Heart left ventricle (tissue), 16 donors: Measurements from ENCODE around the gene APC2. TPM values are rescaled to one million over a fixed set of nuclear protein-coding genes. Genes with fewer than 3 reads are reported as not detected.
A peak's percentile ranks its signal among the peaks of the same experiment; 100 is the strongest.

Experiments
- ATAC-seq, 4 donors: fragments of 200-7000 bp; cut with Tn5 transposase; one replicate each; pipeline ENCODE4 v1.9.1; 2020 to 2022; ENCODE audit warnings: moderate library complexity in 4 of 4, mild to moderate bottlenecking in 3 of 4, moderate number of reproducible peaks in 1 of 4
- DNase-seq, 5 donors: peaks; one replicate each; pipeline ENCODE4 v3.0.0-alpha.2; 2020
- H3K27ac ChIP-seq, 12 donors: fragments of 200-600 bp; sonication (generic) in 4 of 12; one replicate each; pipeline versions ENCODE4 v1.5.0 to v1.8.0; 2016 to 2022; ENCODE audit warnings: mild to moderate bottlenecking in 2 of 12
- H3K27me3 ChIP-seq, 9 donors: fragments of 200-600 bp; sonication (generic) in 2 of 9; one replicate each; pipeline versions ENCODE4 v1.5.1 to v1.8.0; 2016 to 2022; ENCODE audit warnings: mild to moderate bottlenecking in 3 of 9
- H3K36me3 ChIP-seq, 9 donors: fragments of 200-600 bp; sonication (generic) in 2 of 9; one replicate each; pipeline versions ENCODE4 v1.5.0 to v1.8.0; 2018 to 2022; ENCODE audit warnings: mild to moderate bottlenecking in 2 of 9
- H3K4me1 ChIP-seq, 12 donors: fragments of 200-600 bp; sonication (generic) in 4 of 12; one replicate each; pipeline versions ENCODE4 v1.5.0 to v1.8.0; 2016 to 2022; ENCODE audit warnings: mild to moderate bottlenecking in 3 of 12
- H3K4me3 ChIP-seq, 12 donors: fragments of 200-600 bp; sonication (generic) in 4 of 12; one replicate each; pipeline versions ENCODE4 v1.5.0 to v1.8.0; 2017 to 2022; ENCODE audit warnings: mild to moderate bottlenecking in 9 of 12, moderate library complexity in 4 of 12
- H3K9me3 ChIP-seq, 12 donors: fragments of 200-600 bp; sonication (generic) in 4 of 12; one replicate each; pipeline versions ENCODE4 v1.5.0 to v1.8.0; 2016 to 2022; ENCODE audit warnings: mild to moderate bottlenecking in 1 of 12
- CTCF ChIP-seq, 12 donors: fragments of 200-600 bp; sonication (generic) in 4 of 12; IDR thresholded peaks; one replicate each; pipeline versions ENCODE4 v1.5.0 to v1.8.0; 2018 to 2022; ENCODE audit warnings: antibody characterized with exemption in 12 of 12, mild to moderate bottlenecking in 5 of 12
- POLR2A ChIP-seq, 2 donors: fragments of 450-650 bp; IDR thresholded peaks; one replicate each; pipeline ENCODE4 v1.6.1; 2017; ENCODE audit warnings: antibody characterized with exemption in 2 of 2, mild to moderate bottlenecking in 2 of 2, moderate library complexity in 2 of 2
- WGBS, 4 donors: extraction: QIAGEN DNeasy Blood & Tissue Kit in 2 of 4; methylation state at CpG; one replicate each; pipeline versions ENCODE4 v1.1.5 to v1.1.7; 2013 to 2018; 5-methylcytosine and 5-hydroxymethylcytosine counted together
- intact Hi-C, 10 donors: fragments of 100-400 bp; cut with DNase I; formaldehyde crosslinking; loops; one replicate each; pipeline versions ENCODE4 v1.11.1 to v1.14.2; 2022
- polyA plus RNA-seq, 2 donors: library from polyadenylated mRNA; stranded (reverse); fragments of 200-250 nt; gene quantifications; one replicate each; pipeline ENCODE4 v1.2.3, GENCODE V29; 2013
- total RNA-seq, 9 donors: library from RNA; depleted of rRNA in 2 of 9; stranded (reverse); fragments of >200 nt in 2 of 9; fragmentation: NEBNext Ultra II Directional in 3 of 9; extraction: Animal tissue kit (Norgen Biotek cat#: 25700) in 3 of 9; gene quantifications; one replicate each; pipeline versions ENCODE4 v1.1.0 to v1.2.4, GENCODE V29; 2016 to 2023
- donor health status: ischemic (EF 13 %, LVEDD 7.1; RV severe dilation, severe dysfunction).
- donor health status: healthy with polysubstance abuse.
- donor health status: DM: no; HTN: yes; CAD: no.
- donor health status: DM: no; HTN: no; CAD: no.
- donor health status: ischemic (EF 25% LVEDD 6.9; RV normal size, moderate dysfunction).
- donor health status: ischemic (EF 25% LVEDD 5.7; RV mildly dilated, moderate dysfunction).
- donor health status: healthy.
- donor health status: DM: yes; HTN: yes; CAD: no.
- donor health status: ischemic (EF 35%, LVEDD 5.7; RV mildly dilated, moderate dysfunction).
- donor health status: nonischemic (EF 11% LVEDD 7.7; RV severe dilation, severe dysfunction).
- donor health status: DM: yes; HTN: yes; CAD: no.
- donor health status: PGD.
- donor health status: ischemic (EF 29% LVEDD 5.4; RV normal size, mild dysfunction).
- donor health status: nonischemic (EF 23%, LVEDD 6.1; RV moderate dilation, normal function).

The APC2 gene
- total and polyA plus RNA-seq, 11 donors = 0.04 to 0.72 (median 0.11) TPM; not detected in 1

- intact Hi-C loops = no loop called here
- peaks cover 0 to 32% (median 12%) of the 10 kb centered on the region in 9 donors for H3K27me3 ChIP-seq
- H3K4me3 ChIP-seq = no peak overlapping the region
- H3K9me3 ChIP-seq = no peaks in the 10 kb centered on the region
- TF ChIP-seq CTCF (IDR thresholded peaks at IDR 0.05) (no peak), POLR2A (IDR thresholded peaks at IDR 0.05) (no peak)
- H3K4me1 ChIP-seq = peaks cover 0 to 14% (median 9%) of the 10 kb centered on the region in 12 donors
- ATAC-seq = no peak
- no peak overlapping the region for H3K27ac ChIP-seq
- peaks cover 0 to 8% (median 0%) of the 10 kb centered on the region in 9 donors for H3K36me3 ChIP-seq
- WGBS, 4 donors = 77 to 83% (median 79%) methylated on average over 9 of the region's 9 CpGs
- DNase-seq = no peak
These were observed 51.3 kb downstream of the APC2 start for GRCh38 chr19:1501200-1501595.

- intact Hi-C loops = no loop called here
- Histone ChIP-seq H3K36me3 (peaks cover 0 to 8% (median 0%) of the 10 kb centered on the region in 9 donors), H3K9me3 (no peaks in the 10 kb centered on the region), H3K4me1 (peaks cover 0 to 23% (median 14%) of the 10 kb centered on the region in 12 donors), H3K4me3 (peak overlapping the region in 3 of 12 donors; percentile 20 to 26 (median 24)), H3K27me3 (peaks cover 0 to 25% (median 12%) of the 10 kb centered on the region in 9 donors), H3K27ac (no peak overlapping the region)
- no peak for TF ChIP-seq POLR2A (IDR thresholded peaks at IDR 0.05)
- no peak for TF ChIP-seq CTCF (IDR thresholded peaks at IDR 0.05)
- no peak for DNase-seq
- WGBS, 4 donors = 56 to 62% (median 58%) methylated on average over 14 of the region's 14 CpGs
- ATAC-seq = no peak
These were observed 52.6 kb downstream of the APC2 start for GRCh38 chr19:1502433-1503088.

GRCh38 chr19:1503089-1503924 is 53.4 kb downstream of the APC2 start:
- TF ChIP-seq POLR2A (IDR thresholded peaks at IDR 0.05) (no peak), CTCF (IDR thresholded peaks at IDR 0.05) (peak; percentile 62 to 85 (median 74))

More at GRCh38 chr19:1503089-1503924, 53.4 kb downstream of the APC2 start:
- 6 to 19% (median 9%) methylated on average over 27 to 49 of the region's 49 CpGs for WGBS, 4 donors
- peaks cover 0 to 8% (median 0%) of the 10 kb centered on the region in 9 donors for H3K36me3 ChIP-seq
- peaks cover 0 to 1% (median 0%) of the 10 kb centered on the region in 12 donors for H3K9me3 ChIP-seq
- peaks cover 0 to 19% (median 8%) of the 10 kb centered on the region in 9 donors for H3K27me3 ChIP-seq
- peaks cover 0 to 31% (median 16%) of the 10 kb centered on the region in 12 donors for H3K4me1 ChIP-seq
- DNase-seq (peak in 1 of 5 donors; percentile 62), ATAC-seq (peak in 1 of 4 donors; percentile 7)
- intact Hi-C loops = no loop called here
- no peak overlapping the region for H3K27ac ChIP-seq
- H3K4me3 ChIP-seq = peak overlapping the region in 7 of 12 donors; percentile 8 to 30 (median 22)
